IPS-18a (cell line): ENCODE results near the gene C11orf52.

ENCODE experiments used
- H3K27ac ChIP-seq: one replicate; pipeline ENCODE4 v1.5.1; 2013; ENCODE audit warnings: low read length
- H3K27me3 ChIP-seq: one replicate; pipeline ENCODE4 v1.6.1; 2013; ENCODE audit warnings: mild to moderate bottlenecking, low read length; ENCODE audit not compliant: control insufficient read depth, insufficient read depth
- H3K36me3 ChIP-seq: one replicate; pipeline ENCODE4 v1.6.1; 2013; ENCODE audit warnings: low read depth, low read length; ENCODE audit not compliant: control insufficient read depth
- H3K4me1 ChIP-seq: one replicate; pipeline ENCODE4 v1.6.1; 2013; ENCODE audit warnings: low read depth, low read length; ENCODE audit not compliant: control insufficient read depth
- H3K4me3 ChIP-seq: one replicate; pipeline ENCODE4 v1.5.1; 2013; ENCODE audit warnings: low read length
- H3K9ac ChIP-seq: one replicate; pipeline ENCODE4 v1.6.1; 2013; ENCODE audit warnings: mild to moderate bottlenecking, low read length, moderate library complexity
- H3K9me3 ChIP-seq: one replicate; pipeline ENCODE4 v1.6.1; 2013; ENCODE audit warnings: low read depth, low read length; ENCODE audit not compliant: control insufficient read depth

Gene C11orf52

DNA sequence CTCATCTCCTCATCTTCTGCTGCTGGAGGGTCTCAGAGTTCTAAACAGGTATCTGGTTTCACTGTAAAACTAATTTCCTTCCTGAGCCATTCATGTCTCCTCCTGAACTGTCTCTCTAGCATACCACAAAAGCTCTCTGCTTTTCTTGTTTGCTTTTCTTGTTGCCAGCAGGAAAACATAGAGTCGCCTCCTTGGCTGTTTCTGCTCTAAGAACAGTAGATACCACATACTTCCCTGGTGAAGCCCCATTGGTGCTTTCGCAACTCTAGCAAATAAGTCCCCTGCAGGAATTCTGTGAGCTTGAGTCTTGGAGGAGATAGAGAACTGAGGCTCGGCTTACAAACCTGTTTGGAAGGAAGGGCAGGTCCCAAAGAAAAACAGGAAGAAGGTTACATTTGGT is 25.4 kb downstream of the C11orf52 start:
- no peaks in the 10 kb centered on the region for H3K27me3 ChIP-seq
- H3K4me3 ChIP-seq, result no peak overlapping the region
- H3K36me3 ChIP-seq, result no peaks in the 10 kb centered on the region
- no peak overlapping the region for H3K9ac ChIP-seq
- no peak overlapping the region for H3K27ac ChIP-seq
- no peaks in the 10 kb centered on the region for H3K9me3 ChIP-seq
- H3K4me1 ChIP-seq, result peaks cover 12% of the 10 kb centered on the region

DNA sequence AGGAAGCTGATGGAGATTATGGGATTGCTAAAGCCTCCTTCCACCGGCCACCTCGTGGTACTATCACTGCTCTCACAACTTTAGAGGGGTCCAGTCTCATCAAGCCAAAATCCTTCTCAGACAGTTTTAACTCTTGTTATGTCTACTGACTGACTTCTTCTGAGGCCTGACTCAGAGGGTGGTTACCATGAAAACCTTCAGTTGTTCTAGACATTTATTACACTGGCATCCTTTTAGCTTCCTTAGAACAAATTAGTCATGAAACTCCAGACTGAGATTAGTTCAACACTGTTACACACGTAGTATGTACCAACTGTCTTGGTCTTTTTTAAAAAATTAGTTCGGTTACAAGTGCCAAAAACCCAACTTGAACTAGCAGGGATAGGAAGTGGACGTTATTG is 25.9 kb downstream of the C11orf52 start:
- Histone ChIP-seq H3K9me3 (no peaks in the 10 kb centered on the region), H3K27me3 (no peaks in the 10 kb centered on the region), H3K4me1 (peaks cover 9% of the 10 kb centered on the region), H3K27ac (no peak overlapping the region), H3K4me3 (no peak overlapping the region), H3K9ac (no peak overlapping the region), H3K36me3 (no peaks in the 10 kb centered on the region)

DNA sequence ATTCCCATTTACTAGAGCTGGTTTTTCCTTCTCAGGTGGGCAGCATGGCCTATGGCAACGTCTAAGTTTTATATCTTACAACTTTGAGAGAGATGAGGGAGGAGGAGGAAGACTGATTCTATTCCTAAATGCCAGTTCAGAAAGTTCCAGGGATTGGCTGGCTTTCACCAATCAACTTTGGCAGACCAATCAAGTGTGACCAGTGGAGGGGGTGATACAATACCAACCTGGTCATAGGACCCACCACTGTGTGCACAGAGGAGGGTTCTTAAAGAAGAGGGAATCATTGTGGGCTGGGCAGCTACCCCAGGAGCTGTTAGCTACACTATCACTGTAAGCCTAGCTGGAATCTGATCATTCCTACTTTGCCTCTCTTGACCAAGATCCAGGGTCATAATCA is 26.5 kb downstream of the C11orf52 start:
- peaks cover 9% of the 10 kb centered on the region for H3K4me1 ChIP-seq
- H3K27ac ChIP-seq, result no peak overlapping the region
- no peak overlapping the region for H3K9ac ChIP-seq
- H3K9me3 ChIP-seq, result no peaks in the 10 kb centered on the region
- no peak overlapping the region for H3K4me3 ChIP-seq
- no peaks in the 10 kb centered on the region for H3K27me3 ChIP-seq
- H3K36me3 ChIP-seq, result no peaks in the 10 kb centered on the region

DNA sequence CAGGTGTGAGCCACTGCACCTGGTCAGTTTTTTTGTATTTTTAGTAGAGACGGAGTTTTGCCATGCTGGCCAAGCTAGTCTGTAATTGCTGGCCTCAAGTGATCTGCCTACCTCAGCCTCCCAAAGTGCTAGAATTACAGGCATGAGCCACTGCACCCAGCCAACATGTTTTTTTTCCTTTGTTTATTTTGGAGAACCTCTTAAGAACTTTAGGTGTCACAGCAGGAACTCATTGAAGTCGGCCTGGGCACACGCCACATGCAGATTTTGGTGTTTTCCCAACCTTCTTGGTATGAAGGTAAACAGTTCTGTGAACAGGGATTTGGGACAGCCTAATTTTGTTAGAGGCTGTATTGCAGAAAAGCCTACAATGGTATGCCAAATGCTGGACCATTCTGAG is 27.8 kb downstream of the C11orf52 start:
- no peak overlapping the region for H3K27ac ChIP-seq
- H3K36me3 ChIP-seq, result no peaks in the 10 kb centered on the region
- no peak overlapping the region for H3K9ac ChIP-seq
- H3K4me3 ChIP-seq, result no peak overlapping the region
- peaks cover 9% of the 10 kb centered on the region for H3K4me1 ChIP-seq
- H3K9me3 ChIP-seq, result no peaks in the 10 kb centered on the region
- H3K27me3 ChIP-seq, result no peaks in the 10 kb centered on the region

DNA sequence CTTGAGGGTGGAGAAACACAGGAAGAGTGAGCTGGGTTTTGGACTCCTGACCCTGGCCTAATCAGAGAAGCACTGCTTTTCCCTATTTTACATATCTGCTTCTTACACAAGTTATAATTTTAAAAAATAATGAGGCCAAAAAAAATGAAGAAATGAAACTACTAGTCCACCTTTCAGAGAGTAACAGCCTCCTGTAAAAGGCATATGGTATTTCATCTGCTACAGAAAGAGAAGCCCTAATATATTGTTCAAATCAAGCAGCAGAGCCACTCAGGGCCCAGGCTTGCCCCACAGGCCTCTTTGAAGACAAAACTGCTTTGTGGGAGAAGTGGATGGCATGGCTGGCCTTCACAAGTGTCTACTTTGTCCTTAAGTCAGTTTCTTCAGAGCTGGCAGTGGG is 28.4 kb downstream of the C11orf52 start:
- no peak overlapping the region for H3K4me3 ChIP-seq
- H3K9ac ChIP-seq, result no peak overlapping the region
- H3K4me1 ChIP-seq, result peaks cover 9% of the 10 kb centered on the region
- H3K27me3 ChIP-seq, result no peaks in the 10 kb centered on the region
- no peaks in the 10 kb centered on the region for H3K36me3 ChIP-seq
- no peaks in the 10 kb centered on the region for H3K9me3 ChIP-seq
- H3K27ac ChIP-seq, result no peak overlapping the region

DNA sequence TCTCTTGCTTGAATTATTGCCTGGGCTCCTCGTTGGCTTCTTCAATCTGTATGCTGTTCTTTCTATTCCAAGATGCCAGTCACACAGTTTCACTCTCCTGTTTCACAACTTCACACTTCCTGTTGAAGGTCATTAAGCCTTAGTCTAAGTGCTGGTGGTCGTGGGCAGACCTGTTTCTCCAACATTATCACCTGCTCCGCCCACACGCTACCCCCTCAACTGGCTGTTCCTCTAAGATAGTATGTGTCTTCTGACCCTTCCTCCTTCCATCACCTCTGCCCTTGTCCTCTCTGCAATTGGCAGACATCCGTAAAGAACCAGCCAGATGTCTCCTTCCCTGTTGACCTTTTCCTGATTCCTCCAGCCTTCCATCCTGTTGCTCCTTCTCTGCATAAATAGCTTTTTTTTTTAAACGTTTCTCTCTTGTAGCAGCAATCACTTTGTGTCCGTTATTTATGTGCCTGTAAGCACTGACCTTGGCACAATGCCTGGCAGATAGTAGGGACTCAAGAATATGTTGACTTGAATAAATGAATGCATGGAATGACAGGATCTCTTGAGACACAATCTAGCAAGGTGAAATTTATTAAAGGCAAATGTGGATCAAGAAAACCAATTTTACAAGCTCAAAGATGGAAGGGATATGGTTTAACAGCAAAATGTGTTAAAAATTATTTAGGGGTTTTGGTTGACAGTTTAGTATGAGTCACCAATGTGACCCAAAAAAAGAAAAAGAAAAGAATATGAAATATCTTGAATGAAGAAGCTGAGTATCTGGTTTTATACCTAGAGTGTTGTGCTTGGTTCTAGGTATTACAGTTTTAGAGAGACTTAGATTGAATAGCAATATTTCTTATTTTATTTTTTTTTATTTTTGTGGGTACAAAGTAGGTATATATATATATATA is 31.1 kb downstream of the C11orf52 start:
- Histone ChIP-seq H3K4me1 (peaks cover 3% of the 10 kb centered on the region), H3K27ac (no peak overlapping the region), H3K27me3 (no peaks in the 10 kb centered on the region), H3K4me3 (no peak overlapping the region), H3K36me3 (no peaks in the 10 kb centered on the region), H3K9ac (no peak overlapping the region), H3K9me3 (no peaks in the 10 kb centered on the region)

DNA sequence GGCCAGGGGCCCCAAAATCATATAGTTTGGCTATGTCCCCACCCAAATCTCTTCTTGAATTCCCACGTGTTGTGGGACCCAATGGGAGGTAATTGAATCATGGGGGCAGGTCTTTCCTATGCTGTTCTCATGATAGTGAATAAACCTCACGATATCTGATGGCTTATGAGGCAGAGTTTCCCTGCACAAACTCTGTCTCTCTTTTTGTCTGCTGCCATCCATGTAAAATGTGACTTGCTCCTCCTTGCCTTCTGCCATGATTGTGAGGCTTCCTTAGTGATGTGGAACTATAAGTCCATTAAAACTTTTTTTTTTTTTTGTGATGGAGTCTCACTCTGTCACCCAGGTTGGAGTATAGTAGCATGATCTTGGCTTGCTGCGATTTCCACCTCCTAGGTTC is 32.9 kb downstream of the C11orf52 start:
- Histone ChIP-seq H3K27ac (no peak overlapping the region), H3K27me3 (no peaks in the 10 kb centered on the region)

DNA sequence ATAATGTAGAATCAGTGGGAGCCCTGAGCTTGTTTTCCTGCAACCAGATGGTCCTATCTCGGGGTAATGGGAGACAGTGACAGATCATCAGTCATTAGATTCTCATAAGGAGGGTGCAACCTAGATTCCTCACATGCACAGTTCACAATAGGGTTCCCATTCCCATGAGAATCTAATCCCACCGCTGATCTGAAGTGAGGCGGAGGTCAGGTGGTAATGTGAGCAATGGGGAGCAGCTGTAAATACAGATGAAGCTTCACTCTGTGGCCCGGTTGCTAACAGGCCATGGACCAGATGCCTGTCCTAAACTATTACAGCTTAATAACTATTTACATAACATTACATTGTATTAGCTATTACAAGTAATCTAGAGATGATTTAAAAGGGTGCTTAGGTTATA is 35.4 kb downstream of the C11orf52 start:
- Histone ChIP-seq H3K36me3 (no peaks in the 10 kb centered on the region), H3K9me3 (no peaks in the 10 kb centered on the region)

More for the DNA sequence above, 32.9 kb downstream of the C11orf52 start:
- Histone ChIP-seq H3K9me3 (no peaks in the 10 kb centered on the region), H3K4me3 (no peak overlapping the region), H3K9ac (no peak overlapping the region), H3K4me1 (peaks cover 2% of the 10 kb centered on the region), H3K36me3 (no peaks in the 10 kb centered on the region)

DNA sequence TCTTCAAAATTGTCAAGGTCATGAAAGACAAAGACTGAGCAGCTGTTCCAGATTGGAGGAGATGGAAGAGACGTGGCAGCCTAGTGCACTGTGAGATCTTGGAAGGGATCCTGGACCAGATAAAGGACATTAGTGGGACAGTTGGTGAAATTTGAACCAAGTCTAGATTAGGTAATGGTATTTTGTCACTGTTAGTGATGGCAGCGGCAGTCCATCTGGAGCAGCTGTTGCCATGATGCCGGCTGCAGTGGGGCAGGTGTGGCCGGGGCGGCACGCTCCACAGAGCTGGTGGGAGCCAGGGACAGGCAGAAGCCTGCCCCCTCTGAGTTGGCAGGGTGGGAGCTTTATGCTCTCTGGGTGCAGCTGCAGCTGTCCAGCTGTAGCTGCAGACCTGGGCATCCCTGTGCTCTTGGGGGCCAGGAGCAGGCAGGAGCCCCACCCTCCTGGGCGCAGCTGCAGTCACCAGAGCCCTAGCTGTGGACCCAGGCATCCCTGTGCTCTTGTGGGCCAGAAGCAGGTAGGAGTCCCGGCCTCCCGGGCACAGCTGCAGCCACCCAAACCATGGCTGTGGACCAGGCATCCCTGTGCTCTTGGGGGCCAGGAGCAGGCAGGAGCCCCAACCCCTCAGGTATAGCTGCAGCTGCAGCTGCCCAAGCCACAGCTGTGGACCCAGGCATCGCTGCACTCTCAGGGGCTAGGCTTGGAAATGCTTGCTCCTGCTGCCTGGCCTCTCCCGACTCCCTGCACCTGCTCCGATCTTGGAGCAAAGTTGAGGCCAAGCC is 39.1 kb downstream of the C11orf52 start:
- H3K27ac ChIP-seq, result no peak overlapping the region
- H3K36me3 ChIP-seq, result no peaks in the 10 kb centered on the region
- H3K4me1 ChIP-seq, result peaks cover 13% of the 10 kb centered on the region
- H3K9me3 ChIP-seq, result no peaks in the 10 kb centered on the region
- H3K9ac ChIP-seq, result no peak overlapping the region
- H3K4me3 ChIP-seq, result no peak overlapping the region
- no peaks in the 10 kb centered on the region for H3K27me3 ChIP-seq

More for the DNA sequence above, 35.4 kb downstream of the C11orf52 start:
- H3K27me3 ChIP-seq, result no peaks in the 10 kb centered on the region
- no peak overlapping the region for H3K9ac ChIP-seq
- H3K4me1 ChIP-seq, result no peaks in the 10 kb centered on the region
- H3K27ac ChIP-seq, result no peak overlapping the region
- H3K4me3 ChIP-seq, result no peak overlapping the region

DNA sequence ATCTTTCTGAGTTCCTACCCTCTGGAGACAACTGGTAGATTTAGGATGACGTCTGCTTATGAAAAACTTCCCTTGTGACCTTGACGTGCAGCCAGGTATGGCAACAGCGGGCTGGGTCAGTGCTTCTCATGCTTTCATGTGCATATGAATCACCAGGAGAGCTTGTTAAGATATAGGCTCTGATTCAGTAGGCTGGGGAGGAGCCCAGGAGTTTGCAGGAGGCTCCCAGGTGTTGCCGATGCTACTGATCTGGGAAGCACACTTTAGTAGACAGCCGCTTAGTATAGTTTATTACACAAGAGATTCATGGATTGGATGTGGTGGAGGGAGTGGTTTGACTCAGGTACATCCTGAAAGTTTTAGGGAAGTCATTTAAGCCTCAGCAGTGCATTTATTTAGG is 42.2 kb downstream of the C11orf52 start:
- Histone ChIP-seq H3K4me1 (peaks cover 13% of the 10 kb centered on the region), H3K36me3 (no peaks in the 10 kb centered on the region), H3K27me3 (no peaks in the 10 kb centered on the region), H3K9me3 (no peaks in the 10 kb centered on the region), H3K4me3 (no peak overlapping the region), H3K9ac (no peak overlapping the region), H3K27ac (no peak overlapping the region)

DNA sequence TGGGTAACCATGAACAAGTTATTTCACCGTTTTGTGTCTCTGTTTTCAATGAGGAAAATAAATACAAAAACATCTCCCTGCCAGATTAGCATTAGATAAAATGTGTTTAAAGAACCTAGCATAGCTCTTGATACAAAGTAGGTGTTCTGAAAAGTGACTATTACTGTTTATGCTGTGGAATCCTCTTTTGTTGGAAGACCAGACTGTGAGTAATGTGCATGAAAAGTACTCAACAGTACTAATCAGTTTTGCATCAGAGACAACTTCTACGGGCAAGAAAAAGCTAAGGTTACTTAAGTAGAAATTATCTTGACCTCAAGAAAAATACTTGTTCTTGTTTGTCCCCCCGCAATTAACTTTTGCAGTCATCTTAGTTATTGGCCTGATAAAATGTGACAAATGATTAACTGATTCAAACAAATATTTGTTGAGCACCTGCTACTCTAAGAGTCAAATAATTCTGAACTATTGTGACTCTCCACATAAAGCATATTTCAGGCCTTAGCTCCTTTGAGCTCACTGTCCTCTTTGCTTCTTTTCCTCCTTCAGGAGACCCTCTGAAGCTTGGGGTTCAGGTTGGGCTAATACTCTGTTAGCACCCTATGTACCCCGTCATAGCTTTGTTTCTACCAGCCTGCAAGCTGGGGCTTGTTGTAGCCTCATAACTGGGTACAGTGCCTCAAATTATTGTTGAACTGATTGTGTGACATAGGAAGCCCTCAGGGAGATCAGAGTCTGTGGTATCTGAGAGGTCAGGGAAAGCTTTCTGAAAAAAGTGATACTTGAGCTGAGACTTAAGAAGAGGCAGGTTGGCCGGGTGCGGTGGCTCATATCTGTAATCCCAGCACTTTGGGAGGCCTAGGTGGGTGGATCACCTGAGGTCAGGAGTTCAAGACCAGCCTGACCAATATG is 42.9 kb downstream of the C11orf52 start:
- Histone ChIP-seq H3K9me3 (no peaks in the 10 kb centered on the region), H3K4me1 (peaks cover 13% of the 10 kb centered on the region), H3K27ac (no peak overlapping the region), H3K4me3 (no peak overlapping the region), H3K36me3 (no peaks in the 10 kb centered on the region), H3K27me3 (no peaks in the 10 kb centered on the region), H3K9ac (no peak overlapping the region)
